Mesenchymal stem cell (in vitro differentiated cells and primary cell): ENCODE data around the gene DOCK6.

ENCODE experiments used
- DNase-seq: peaks from one replicate; pipeline ENCODE4 v3.0.0-alpha.2; 2013
- H2AFZ ChIP-seq: one replicate; pipeline ENCODE4 v1.6.1; 2013; ENCODE audit warnings: low read depth, mild to moderate bottlenecking, control low read depth, inconsistent platforms, low read length, moderate library complexity
- H2AK5ac ChIP-seq: 2 replicates; pipeline ENCODE4 v1.6.1; 2013; ENCODE audit warnings: low read length, moderate library complexity, mild to moderate bottlenecking, inconsistent platforms; ENCODE audit not compliant: severe bottlenecking
- H2BK120ac ChIP-seq: one replicate; pipeline ENCODE4 v1.6.1; 2013; ENCODE audit warnings: low read depth, mild to moderate bottlenecking, inconsistent platforms, low read length, moderate library complexity
- H2BK12ac ChIP-seq, 2 experiments: one replicate each; pipeline ENCODE4 v1.6.1; 2013; ENCODE audit warnings: inconsistent platforms in 2 of 2, low read length in 2 of 2, mild to moderate bottlenecking in 2 of 2, moderate library complexity in 2 of 2, control low read depth in 1 of 2
- H2BK15ac ChIP-seq: one replicate; pipeline ENCODE4 v1.6.1; 2013; ENCODE audit warnings: mild to moderate bottlenecking, low read depth, inconsistent platforms; ENCODE audit not compliant: poor library complexity, severe bottlenecking
- H2BK5ac ChIP-seq: 2 replicates; pipeline ENCODE4 v1.6.1; 2013; ENCODE audit warnings: low read depth, mild to moderate bottlenecking, low read length, control low read depth, inconsistent platforms; ENCODE audit not compliant: poor library complexity, severe bottlenecking
- H3K14ac ChIP-seq, 2 experiments: one replicate each; pipeline ENCODE4 v1.6.1; 2013; ENCODE audit warnings: inconsistent platforms in 2 of 2, low read length in 2 of 2, control low read depth in 1 of 2, mild to moderate bottlenecking in 1 of 2, moderate library complexity in 1 of 2
- H3K18ac ChIP-seq, 2 experiments: one replicate each; pipeline ENCODE4 v1.6.1; 2013; ENCODE audit warnings: inconsistent platforms in 2 of 2, low read length in 2 of 2, control low read depth in 1 of 2, low read depth in 1 of 2, mild to moderate bottlenecking in 1 of 2
- H3K23ac ChIP-seq, 2 experiments: one replicate each; pipeline ENCODE4 v1.6.1; 2013; ENCODE audit warnings: inconsistent platforms in 2 of 2, low read length in 2 of 2, mild to moderate bottlenecking in 2 of 2, moderate library complexity in 2 of 2, control low read depth in 1 of 2
- H3K27ac ChIP-seq: 2 replicates; pipeline ENCODE4 v1.5.1; 2013; ENCODE audit warnings: mild to moderate bottlenecking, moderate library complexity, low read length, control low read depth, inconsistent platforms; ENCODE audit not compliant: poor library complexity, severe bottlenecking
- H3K27me3 ChIP-seq, 2 experiments: 2 replicates each; pipeline versions ENCODE4 v1.6.1 to v1.7.0; 2013; ENCODE audit warnings: low read length in 2 of 2, mild to moderate bottlenecking in 2 of 2, moderate library complexity in 2 of 2, control low read depth in 1 of 2, inconsistent platforms in 1 of 2; ENCODE audit not compliant: control insufficient read depth in 1 of 2, insufficient read depth in 1 of 2
- H3K36me3 ChIP-seq, 2 experiments: 2 replicates each; pipeline versions ENCODE4 v1.6.1 to v1.7.0; 2013; ENCODE audit warnings: low read length in 2 of 2, control low read depth in 1 of 2, inconsistent platforms in 1 of 2, low read depth in 1 of 2, mild to moderate bottlenecking in 1 of 2; ENCODE audit not compliant: insufficient read depth in 2 of 2, control insufficient read depth in 1 of 2
- H3K4ac ChIP-seq, 2 experiments: one replicate each; pipeline ENCODE4 v1.6.1; 2013; ENCODE audit warnings: inconsistent platforms in 2 of 2, low read length in 2 of 2, mild to moderate bottlenecking in 2 of 2, moderate library complexity in 2 of 2, control low read depth in 1 of 2, low read depth in 1 of 2
- H3K4me1 ChIP-seq: 2 replicates; pipeline ENCODE4 v1.6.1; 2013; ENCODE audit warnings: low read depth, low read length, control low read depth; ENCODE audit not compliant: control insufficient read depth, insufficient read depth
- H3K4me2 ChIP-seq: 2 replicates; pipeline ENCODE4 v1.6.1; 2013; ENCODE audit warnings: low read length, mild to moderate bottlenecking, inconsistent platforms; ENCODE audit not compliant: poor library complexity, severe bottlenecking
- H3K4me3 ChIP-seq, 2 experiments: 2 replicates each; pipeline versions ENCODE4 v1.5.1 to v1.7.0; 2013; ENCODE audit warnings: low read length in 2 of 2, mild to moderate bottlenecking in 2 of 2, control low read depth in 1 of 2, low read depth in 1 of 2; ENCODE audit not compliant: insufficient read depth in 1 of 2
- H3K79me1 ChIP-seq: replicated peaks from 2 replicates; pipeline ENCODE4 v1.6.1; 2013; ENCODE audit warnings: mild to moderate bottlenecking, control low read depth, low read length, inconsistent platforms; ENCODE audit not compliant: poor library complexity, severe bottlenecking
- H3K9ac ChIP-seq: 2 replicates; pipeline ENCODE4 v1.7.0; 2013; ENCODE audit warnings: mild to moderate bottlenecking, low read length, moderate library complexity
- H3K9me3 ChIP-seq: 2 replicates; pipeline ENCODE4 v1.7.0; 2013; ENCODE audit warnings: mild to moderate bottlenecking, low read length; ENCODE audit not compliant: control insufficient read depth
- H4K8ac ChIP-seq: one replicate; pipeline ENCODE4 v1.6.1; 2013; ENCODE audit warnings: inconsistent platforms, mild to moderate bottlenecking, low read length, moderate library complexity
- H4K91ac ChIP-seq: one replicate; pipeline ENCODE4 v1.6.1; 2013; ENCODE audit warnings: mild to moderate bottlenecking, low read length, inconsistent platforms
- WGBS: methylation state at CpG from one replicate; pipeline ENCODE4 v1.1.7; 2013; ENCODE audit warnings: mixed read lengths; 5-methylcytosine and 5-hydroxymethylcytosine counted together

DOCK6 gene

DNA sequence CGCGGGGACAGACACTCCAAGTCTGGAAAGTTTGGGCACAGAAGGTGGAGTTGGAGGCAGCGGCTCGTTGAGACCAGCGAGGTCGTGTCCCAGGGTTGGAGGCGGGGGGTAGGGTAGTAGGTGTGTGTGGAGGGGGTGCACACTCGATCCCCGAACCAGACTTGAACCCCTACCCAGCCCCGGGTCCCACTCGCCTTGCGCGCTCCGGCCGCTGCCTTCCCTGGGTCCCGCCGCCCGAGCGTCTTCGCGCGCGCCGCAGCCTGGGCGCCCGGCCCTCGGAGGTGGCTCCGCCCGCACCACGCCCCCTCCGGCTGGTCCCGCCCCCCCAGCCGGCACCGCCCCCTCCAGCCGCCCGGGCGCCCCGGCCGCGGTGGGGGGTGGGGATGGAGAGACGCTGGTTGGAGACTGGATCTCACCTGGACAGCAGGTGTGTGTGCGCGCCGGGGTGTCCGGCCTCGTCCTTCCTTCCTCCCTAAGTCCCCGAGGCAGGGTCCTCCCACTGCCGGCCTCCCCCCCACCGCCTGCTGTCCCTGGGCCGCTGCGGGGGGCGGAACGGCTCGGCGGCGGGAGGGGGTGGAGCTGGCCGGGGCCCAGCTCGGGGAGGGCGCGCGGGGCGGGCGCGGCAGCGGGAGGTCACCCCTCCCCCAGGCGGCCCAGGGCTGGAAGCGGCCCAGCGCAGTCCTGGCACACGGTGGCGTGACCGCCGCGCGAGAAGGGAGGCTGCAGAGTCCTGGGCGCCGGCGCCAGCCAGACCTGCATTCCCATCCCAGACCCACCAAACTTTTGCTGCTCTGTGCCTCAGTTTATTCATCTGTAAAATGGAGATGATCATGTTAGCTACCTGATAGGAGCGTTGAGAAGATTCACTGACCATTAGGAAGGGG, 64.8 kb downstream of the DOCK6 start, which contains the start of gene KANK2:
TSS of gene KANK2 (minus strand) at position 255 of the 884 bp plus-strand sequence. CDS start 3,034 bp downstream, outside the sequence.
- Histone ChIP-seq H2BK5ac (peak within 1 kb of the TSS; percentile 57), H3K4me2 (peak within 1 kb of the TSS; percentile 77), H3K9me3 (no peaks in the 10 kb centered on the region), H3K4me3 (peak within 1 kb of the TSS; percentile 92 to 96), H2BK15ac (peak within 1 kb of the TSS; percentile 97), H4K91ac (peak within 1 kb of the TSS; percentile 95), H3K18ac (peak within 1 kb of the TSS; percentile 94 to 99), H3K27ac (peak within 1 kb of the TSS; percentile 78), H3K27me3 (no peaks in the 10 kb centered on the region), H3K79me1 (peaks cover 8% of the 10 kb centered on the region), H3K23ac (peak within 1 kb of the TSS; percentile 74 to 95), H2AFZ (no peak within 1 kb of the TSS), H3K4ac (peak within 1 kb of the TSS; percentile 52 to 98), H2BK12ac (peak within 1 kb of the TSS; percentile 53 to 97), H3K14ac (peak within 1 kb of the TSS in 1 of 2 experiments; percentile 99), H3K9ac (peak within 1 kb of the TSS; percentile 94), H3K4me1 (peaks cover 40% of the 10 kb centered on the region), H2BK120ac (peak within 1 kb of the TSS; percentile 95), H3K36me3 (peaks cover 39 to 53% of the 10 kb centered on the region in 2 experiments), H2AK5ac (peak within 1 kb of the TSS; percentile 78), H4K8ac (peak within 1 kb of the TSS; percentile 95)
- 3% methylated on average over 29 of the region's 78 CpGs for WGBS
- peak; percentile 75 for DNase-seq

- peak overlapping the region; percentile 74 to 95 for H3K23ac ChIP-seq
- WGBS = 16% methylated on average over 37 of the region's 47 CpGs
- H3K4me3 ChIP-seq = peak overlapping the region; percentile 92 to 96
- no peak overlapping the region for H2AFZ ChIP-seq
- H3K4me1 ChIP-seq = peaks cover 34% of the 10 kb centered on the region
- H4K91ac ChIP-seq = peak overlapping the region; percentile 90
- H3K36me3 ChIP-seq = peaks cover 47 to 54% of the 10 kb centered on the region in 2 experiments
- H2AK5ac ChIP-seq = peak overlapping the region; percentile 78
- peak overlapping the region; percentile 78 for H3K27ac ChIP-seq
- peaks cover 6% of the 10 kb centered on the region for H3K79me1 ChIP-seq
- peak overlapping the region; percentile 11 for H2BK120ac ChIP-seq
- peak overlapping the region; percentile 73 for H4K8ac ChIP-seq
- H3K9ac ChIP-seq = peak overlapping the region; percentile 94
- H3K4ac ChIP-seq = peak overlapping the region; percentile 49 to 98
- peak overlapping the region in 1 of 2 experiments; percentile 99 for H3K14ac ChIP-seq
- H3K18ac ChIP-seq = peak overlapping the region; percentile 94 to 99
- peak overlapping the region; percentile 57 for H2BK5ac ChIP-seq
- no peaks in the 10 kb centered on the region for H3K9me3 ChIP-seq
- peak overlapping the region; percentile 77 for H3K4me2 ChIP-seq
- H3K27me3 ChIP-seq = no peaks in the 10 kb centered on the region
- peak overlapping the region; percentile 53 to 97 for H2BK12ac ChIP-seq
- H2BK15ac ChIP-seq = peak overlapping the region; percentile 75
- peak; percentile 48 for DNase-seq
Measured at GRCh38 chr19:11196406-11197287, 65.7 kb downstream of the DOCK6 start.

- no peaks in the 10 kb centered on the region for H3K27me3 ChIP-seq
- H3K4me1 ChIP-seq = peaks cover 37% of the 10 kb centered on the region
- H3K27ac ChIP-seq = peak overlapping the region; percentile 11
- H2BK12ac ChIP-seq = no peak overlapping the region
- peak overlapping the region; percentile 3 for H2AK5ac ChIP-seq
- H3K9ac ChIP-seq = peak overlapping the region; percentile 94
- peak overlapping the region; percentile 64 for H3K4me2 ChIP-seq
- WGBS = 84% methylated on average over 10 of the region's 12 CpGs
- peaks cover 2% of the 10 kb centered on the region for H3K79me1 ChIP-seq
- peak overlapping the region in 1 of 2 experiments; percentile 92 for H3K18ac ChIP-seq
- no peak overlapping the region for H4K8ac ChIP-seq
- H2BK15ac ChIP-seq = no peak overlapping the region
- DNase-seq = no peak
- H2BK120ac ChIP-seq = peak overlapping the region; percentile 15
- no peak overlapping the region for H2BK5ac ChIP-seq
- peak overlapping the region in 1 of 2 experiments; percentile 73 for H3K14ac ChIP-seq
- peak overlapping the region; percentile 34 to 96 for H3K4me3 ChIP-seq
- no peaks in the 10 kb centered on the region for H3K9me3 ChIP-seq
- H3K36me3 ChIP-seq = peaks cover 52% of the 10 kb centered on the region in 2 experiments
- H2AFZ ChIP-seq = no peak overlapping the region
- H4K91ac ChIP-seq = peak overlapping the region; percentile 67
- peak overlapping the region; percentile 50 to 62 for H3K4ac ChIP-seq
- H3K23ac ChIP-seq = no peak overlapping the region
Measured at GRCh38 chr19:11195681-11196080, 66.6 kb downstream of the DOCK6 start.
